HG03060 (cell line): ENCODE data around the gene TSPAN31.

Source experiments
- ATAC-seq: cut with Tn5 transposase; IDR thresholded peaks from one replicate; pipeline ENCODE4 v1.9.1; 2021; ENCODE audit warnings: low read depth, moderate number of reproducible peaks; ENCODE audit not compliant: unreplicated experiment

The TSPAN31 gene

DNA sequence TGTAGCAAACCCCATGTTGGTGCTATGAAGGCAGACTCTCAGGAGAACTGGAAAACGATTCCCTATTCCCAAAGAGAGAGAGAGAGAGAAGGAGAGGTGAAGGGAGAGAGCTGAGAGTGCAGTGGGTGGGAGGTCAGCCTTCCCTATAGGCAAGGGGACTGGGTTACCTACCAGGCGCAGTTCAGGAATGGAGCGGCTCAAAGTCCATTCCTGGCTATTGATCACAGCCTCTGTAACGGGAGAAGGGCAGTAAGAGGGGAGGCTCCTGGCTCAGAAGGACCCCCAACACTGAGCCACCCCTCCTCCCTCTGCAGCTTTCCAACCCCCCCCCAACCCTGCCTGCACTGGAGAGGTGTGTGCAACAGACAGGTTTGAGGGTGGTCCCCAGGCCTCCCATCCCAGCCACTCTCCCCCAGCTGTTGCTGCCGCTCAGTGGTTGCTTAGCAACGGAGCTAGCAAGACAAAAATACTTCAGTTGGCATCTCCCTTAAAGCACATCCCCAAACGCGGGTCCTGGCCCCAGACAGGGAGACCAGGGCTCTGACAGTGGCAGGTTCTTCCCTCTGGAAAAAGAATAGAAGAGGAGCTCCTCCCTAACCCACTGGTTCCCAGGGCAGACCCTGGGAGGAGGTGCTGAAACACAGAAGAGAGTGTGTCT, 9.5 kb upstream of the TSPAN31 start:
- no peak for ATAC-seq

DNA sequence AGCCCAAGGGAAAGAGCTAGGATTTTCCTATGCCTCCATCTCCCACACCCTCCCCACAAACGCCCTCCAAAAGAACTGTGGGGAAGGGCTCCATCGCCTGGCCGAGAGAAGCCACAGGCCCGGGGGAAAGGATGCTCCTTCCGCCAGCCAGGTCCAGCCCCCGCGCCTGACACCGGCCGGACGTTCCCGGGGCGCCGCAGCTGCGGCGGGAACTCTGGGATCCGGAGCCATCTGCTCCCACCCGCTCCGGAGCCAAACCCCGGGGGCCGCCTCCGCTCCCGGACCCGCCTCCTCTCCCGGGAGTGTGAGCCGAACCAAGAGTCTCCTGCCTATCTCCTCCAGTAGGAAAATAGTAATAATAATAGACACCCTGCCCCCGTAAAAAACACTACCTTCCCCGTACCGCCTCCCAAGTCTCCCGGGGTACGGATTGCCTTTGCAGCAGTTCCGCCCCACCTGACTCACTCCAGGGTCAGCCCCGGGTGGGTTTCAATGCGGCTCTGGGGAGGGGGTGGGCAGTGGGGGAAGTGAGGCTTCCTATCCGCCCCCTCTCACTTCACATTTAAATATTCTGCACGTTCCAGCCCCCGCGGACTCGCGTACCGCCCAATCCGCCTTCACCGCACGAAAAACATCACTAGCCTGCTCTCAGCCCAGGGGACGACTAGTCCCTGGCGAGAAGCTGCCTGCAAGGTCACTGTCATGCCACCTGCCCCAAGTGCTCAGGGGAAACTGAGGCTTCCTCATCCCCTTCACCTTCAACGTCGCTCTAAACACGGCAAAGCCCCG, 8.7 kb upstream of the TSPAN31 start:
- no peak for ATAC-seq

DNA sequence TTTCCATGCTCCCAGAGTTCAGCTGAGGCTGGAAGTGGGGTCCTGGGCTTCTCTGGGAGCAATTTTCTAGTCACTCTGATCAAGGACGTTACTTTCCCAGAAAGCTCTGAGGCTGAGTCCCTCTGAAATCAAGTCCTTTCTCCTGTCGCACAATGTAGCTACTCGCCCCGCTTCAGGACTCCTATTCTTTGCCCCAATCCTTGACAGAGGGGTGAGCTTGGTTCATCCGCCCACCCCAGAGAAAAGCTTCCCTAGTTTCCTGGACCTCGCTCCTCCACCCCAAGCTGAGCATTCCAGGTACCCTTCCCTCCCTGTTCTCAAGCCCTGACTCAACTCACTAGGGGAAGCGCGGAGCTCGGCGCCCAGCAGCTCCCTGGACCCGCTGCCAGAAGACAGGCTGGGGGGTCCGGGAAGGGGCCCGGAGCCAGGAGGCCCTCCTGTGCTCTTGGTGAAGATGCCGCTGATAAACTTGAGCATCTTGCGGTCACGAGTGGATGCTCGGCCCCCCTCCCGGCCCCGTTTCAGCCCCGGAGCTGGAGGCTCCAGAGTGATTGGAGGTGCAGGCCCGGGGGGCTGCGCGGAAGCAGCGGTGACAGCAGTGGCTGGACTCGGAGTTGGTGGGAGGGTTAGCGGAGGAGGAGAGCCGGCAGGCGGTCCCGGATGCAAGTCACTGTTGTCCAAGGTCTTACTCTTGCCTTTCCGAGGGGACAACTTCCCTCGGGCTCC, 7.9 kb upstream of the TSPAN31 start:
- no peak for ATAC-seq

DNA sequence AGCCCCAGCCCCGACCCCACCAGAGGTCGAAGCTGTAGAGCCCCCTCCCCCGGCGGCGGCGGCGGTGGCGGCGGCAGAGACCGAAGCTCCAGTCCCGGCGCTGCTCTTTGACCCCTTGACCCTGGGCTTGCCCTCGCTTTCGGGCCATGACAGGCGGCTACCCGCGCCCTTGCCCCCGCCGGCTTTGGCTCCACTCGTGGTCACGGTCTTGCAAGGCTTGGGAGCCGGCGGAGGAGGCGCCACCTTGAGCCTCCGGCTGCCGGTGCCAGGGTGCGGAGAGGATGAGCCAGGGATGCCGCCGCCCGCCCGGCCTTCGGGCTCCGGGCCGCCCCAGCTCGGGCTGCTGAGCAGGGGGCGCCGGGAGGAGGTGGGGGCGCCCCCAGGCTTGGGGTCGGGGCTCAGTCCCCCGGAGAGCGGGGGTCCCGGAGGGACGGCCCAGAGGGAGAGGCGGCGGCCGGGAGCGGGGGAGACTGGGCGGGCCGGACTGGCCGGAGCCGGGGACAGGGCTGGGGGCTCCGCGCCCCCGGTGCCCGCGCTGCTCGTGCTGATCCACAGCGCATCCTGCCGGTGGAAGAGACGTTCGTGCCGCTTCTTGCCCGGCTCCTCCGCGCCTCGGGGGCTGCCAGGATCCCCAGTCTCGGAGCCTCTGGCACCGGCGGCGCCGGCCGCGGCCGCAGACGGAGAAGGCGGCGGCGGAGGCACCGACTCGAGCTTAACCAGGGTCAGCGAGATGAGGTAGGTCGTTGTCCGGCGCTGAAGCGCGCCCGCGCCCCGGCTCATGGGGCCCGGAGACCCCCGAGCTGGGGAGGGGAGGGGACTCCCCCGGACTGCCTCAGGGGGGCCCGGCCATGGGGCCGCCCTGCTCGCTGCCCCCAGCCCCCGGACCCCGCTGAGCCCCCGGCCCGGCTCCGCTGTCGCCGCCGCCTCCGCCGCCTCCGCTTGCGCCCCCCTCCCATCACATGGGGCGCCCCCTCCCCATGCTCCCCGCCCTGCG, 7.1 kb upstream of the TSPAN31 start:
- ATAC-seq = no peak

DNA sequence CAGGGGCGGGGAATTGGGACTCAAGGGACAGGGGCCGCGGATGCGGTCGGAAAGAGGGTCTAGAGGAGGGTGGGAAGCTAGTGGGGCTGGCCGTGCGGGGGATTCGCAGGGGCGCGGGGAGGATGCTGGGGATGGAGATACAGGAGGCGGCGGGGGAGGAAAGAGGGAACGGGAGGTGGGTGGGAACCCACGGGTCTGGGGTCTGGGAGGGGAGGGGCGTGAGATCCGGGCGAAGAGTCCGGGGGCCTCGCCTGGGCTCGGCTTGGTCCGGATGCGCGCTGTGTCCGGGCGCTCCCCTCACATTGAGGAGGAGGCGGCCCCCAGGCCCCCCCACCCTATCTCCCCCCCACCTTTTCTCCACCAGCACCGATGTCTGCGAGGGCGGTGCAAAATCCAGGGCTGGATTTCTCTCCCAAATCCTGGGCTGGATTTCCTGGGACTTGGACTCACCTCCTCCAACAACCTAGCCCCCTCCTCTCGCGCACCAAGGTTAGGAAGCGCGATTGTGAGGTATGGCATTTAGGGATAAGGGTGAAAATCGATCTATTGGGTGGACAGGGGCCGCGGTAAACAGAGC, 6.1 kb upstream of the TSPAN31 start, which contains the start of gene AGAP2:
TSS of gene AGAP2 (minus strand) at position 82 of the 577 bp plus-strand sequence. CDS start 496 bp downstream, outside the sequence.
- no peak for ATAC-seq

DNA sequence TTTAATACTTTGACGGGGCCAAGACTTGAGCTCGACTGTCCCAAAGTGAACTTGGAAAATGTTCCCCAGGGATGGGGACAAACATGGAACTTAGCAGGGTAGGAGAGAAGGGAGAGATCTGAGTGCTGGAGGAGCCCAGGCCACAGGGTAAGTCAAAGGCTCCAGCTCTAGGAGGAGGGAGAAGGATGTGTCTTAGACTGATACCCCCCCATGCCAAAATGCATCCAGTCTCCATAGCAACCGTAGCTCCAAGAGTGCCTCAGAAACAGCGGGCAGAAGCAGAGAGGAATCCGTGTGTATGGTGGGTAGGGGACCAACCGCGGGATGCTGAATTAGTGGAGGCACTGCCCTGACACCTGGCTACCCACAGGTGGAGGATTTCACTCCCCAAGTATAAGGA, 5.5 kb upstream of the TSPAN31 start:
- no peak for ATAC-seq

DNA sequence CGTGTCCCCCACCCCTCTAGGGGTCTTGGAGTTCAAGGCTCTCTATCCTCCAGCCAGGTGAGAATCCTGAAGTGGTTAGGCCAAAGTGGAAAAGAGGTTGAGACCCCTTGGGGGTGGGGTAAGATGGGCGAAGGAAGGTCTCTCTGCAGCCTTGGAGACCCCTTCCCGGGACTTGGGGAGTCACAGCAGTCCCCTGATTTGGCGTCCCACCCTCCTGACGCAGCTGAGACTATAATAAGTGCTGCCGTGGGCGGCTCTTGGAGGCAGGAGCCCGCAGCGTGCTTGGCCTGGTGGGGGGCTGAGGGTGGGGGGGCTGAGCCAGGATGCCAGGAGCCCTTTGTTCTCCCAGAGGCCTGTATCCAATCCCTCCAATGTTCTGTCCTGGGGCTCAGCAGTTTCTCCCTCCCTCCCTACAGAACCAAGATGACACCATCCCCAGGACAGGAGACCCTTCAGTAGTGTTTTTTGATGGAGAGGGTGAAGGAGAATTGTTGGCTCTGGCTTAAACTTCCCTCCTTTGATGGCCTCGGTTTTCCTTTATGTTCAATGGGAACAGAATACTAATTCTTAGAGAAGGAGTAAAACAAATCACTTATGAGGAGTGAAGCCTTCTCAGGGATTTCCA, 4.8 kb upstream of the TSPAN31 start:
- ATAC-seq = no peak

DNA sequence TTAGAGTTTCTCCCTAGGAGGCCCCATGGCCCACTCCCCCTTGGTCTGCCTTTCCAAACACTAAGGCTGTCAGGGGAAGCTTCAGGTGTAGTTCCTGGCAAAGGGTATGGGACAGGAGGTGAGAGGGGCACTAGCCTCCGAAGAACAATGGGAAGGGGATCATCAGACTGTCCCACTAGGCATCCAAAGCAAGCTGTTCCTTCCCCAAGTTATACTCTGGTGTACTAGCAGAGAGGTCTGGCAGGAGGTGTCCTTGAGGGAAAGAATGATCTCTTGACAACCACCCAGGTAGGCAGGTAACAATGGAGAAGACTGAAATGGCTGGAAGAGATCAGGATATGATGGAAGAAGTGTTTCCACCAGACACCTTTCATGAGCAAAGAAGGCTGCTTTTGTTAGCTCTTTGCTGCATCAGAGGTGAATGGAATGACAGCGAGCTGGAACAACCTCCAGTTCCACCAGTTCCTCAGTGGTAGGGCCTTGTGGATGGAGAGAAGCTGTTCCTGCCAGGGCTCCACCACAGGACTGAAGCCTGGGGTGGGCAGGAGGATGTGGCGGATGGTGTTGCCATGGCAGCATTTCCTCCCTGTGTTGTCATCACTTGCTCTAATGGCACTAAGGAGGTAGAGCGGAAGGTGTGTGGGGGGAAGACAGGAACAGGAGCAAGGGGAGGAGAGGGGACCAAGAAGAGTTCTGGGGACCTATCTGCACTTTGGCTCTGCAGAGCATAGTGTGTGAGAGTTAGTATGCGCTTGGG, 4.0 kb upstream of the TSPAN31 start:
- ATAC-seq = peak; percentile 34

DNA sequence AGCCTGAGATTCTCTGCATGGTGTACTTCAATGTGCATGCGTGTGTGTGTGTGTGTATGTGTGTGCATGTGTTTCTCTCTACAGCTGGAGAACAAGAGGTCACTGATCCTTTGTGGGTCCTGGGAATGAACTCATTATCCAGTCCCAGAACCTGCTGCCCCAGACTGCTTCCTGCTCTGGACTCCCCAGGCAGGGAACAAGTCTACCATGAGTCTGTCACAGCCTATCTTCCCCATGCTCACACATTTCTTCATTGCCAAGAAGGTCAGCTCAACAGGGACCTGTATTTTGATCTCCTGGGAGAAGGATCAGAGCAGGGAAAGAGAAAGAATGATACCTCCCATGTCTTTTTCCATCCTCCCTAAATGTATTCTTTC, 3.4 kb upstream of the TSPAN31 start:
- no peak for ATAC-seq

DNA sequence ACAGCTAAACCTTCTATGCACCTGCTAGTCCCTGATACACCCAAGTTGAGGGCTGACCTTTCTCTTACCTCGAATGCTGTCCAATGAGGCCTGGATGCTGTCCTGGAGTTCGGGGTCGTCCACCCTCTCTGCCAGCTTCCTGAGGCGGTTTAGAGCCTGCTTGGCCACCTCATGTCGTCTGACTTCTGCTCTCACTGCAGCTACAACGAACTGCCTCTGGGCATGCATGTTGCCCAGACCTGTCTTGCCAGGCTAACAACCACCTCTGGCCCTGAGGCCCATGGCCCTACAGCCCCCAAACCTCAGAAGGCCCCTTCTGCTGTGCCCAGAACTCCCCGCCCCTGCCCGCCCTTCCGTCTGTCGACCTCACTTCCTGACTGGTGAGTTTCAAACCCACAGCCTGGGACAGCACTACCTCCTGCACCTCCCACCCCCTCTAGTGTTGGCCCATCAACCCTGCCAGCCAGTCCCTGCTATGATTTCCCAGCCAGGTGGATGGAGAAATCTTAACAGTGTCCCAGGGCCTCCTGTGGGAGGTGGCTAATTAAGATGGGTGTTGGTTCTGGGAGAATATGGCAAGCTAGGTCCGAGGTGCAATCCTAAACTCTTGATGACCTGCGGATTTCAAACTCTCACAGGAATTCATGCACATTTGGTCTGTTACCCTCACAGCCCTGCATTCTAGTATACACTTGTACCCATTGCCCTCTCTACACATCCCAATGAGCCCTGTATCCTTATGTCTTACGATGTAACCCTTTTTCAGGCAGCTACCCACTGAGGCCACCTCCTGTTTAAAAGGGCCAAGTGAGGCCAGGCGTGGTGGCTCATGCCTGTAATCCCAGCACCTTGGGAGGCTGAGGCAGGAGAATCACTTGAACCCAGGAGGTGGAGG, 2.7 kb upstream of the TSPAN31 start:
- peak; percentile 44 for ATAC-seq

DNA sequence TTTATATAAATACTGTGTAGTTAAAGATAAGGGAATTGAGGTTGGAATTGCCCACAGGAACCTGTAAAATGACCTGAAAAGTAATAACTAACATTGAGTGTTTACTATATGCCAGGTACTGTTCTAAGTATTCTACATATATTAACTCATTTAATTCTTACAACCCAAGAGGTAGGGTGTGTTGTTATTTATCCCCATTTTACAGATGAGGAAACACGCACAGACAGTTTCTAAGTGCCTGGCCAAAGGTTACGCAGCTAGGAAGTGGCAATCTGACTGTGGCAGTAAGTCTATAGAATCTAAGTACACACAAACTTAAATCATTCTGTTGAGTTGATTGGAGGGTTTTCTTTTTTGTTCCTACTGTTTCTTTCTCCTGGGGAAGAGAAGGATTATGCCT, 1.1 kb upstream of the TSPAN31 start:
- ATAC-seq = no peak

DNA sequence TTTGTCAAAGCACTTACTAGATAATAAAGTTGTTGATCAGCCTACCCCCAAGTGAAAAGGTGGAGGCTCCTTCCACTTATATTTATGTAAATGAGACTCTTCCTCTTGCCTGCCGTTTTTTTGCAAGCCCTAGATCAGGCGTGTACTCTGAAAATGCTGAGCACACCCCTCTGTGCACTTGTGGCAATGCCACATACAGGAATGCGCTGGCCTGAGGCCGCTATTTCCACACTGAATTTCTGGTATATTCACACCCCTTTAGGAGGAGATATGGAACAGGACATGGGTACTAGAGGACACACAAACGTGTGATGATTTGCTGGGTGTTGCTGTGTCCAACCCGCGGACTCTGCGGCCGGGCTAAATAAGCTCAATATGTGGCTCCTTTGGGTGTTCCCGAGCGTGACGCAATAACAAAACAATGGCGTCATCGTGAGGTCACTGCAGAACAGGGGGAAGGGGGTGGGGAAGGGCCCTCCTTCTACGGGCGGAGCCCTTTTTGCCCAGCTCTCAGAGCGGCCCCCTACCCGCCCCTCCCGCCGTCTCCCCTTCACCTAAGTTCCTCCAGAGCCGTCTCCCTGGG, 554 bp upstream of the TSPAN31 start:
- ATAC-seq = peak; percentile 3

DNA sequence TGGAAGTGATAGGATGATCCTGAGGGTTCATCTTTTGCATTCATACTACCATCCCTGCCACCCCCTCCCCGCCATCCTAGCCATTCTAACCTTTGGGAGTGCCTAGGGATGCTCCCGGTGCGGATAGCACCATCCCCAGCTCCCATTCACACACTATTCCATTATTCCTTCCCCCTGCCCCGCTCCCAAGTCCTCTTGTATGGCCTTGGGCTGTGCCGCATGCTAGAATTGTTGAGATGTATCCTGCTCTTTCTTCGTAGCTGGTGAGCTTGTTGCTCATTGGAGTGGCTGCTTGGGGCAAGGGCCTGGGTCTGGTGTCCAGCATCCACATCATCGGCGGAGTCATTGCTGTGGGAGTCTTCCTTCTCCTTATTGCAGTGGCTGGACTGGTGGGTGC, 644 bp downstream of the TSPAN31 start:
- no peak for ATAC-seq

DNA sequence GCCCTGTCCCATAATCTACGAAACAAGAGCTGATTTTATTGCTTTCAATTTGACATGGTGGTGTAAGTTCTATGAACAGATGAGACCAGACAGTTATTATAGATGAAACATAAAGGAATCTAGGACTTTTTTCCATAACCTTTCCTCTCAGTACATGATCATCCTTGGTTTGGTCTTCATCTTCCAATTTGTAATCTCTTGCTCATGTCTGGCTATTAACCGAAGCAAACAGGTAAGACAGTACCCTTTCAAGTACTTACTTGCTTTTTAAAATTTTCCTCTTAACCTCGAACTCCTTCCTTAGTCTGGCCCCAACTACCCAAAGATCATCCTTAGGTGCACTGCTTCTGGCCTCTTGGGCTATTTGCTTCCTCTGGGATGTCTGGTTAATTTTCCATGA, 1.2 kb downstream of the TSPAN31 start:
- no peak for ATAC-seq

DNA sequence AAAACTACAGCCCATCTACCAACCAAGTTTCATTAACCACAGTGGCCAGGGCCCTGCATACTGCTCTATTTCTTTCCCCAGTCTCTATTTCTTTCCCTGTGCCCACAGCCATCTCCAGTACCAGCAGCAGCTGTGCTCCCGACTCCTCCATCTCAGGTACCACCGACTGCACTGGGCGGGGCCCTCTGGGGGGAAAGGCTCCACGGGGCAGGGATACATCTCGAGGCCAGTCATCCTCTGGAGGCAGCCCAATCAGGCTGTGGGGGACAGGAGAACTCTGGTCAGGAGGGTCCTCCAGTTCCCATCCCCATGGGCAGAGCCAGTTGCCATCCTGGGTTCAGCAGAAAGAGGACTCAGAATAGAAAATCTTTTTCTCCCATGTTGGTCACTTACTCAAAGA, 4.2 kb downstream of the TSPAN31 start:
- no peak for ATAC-seq

DNA sequence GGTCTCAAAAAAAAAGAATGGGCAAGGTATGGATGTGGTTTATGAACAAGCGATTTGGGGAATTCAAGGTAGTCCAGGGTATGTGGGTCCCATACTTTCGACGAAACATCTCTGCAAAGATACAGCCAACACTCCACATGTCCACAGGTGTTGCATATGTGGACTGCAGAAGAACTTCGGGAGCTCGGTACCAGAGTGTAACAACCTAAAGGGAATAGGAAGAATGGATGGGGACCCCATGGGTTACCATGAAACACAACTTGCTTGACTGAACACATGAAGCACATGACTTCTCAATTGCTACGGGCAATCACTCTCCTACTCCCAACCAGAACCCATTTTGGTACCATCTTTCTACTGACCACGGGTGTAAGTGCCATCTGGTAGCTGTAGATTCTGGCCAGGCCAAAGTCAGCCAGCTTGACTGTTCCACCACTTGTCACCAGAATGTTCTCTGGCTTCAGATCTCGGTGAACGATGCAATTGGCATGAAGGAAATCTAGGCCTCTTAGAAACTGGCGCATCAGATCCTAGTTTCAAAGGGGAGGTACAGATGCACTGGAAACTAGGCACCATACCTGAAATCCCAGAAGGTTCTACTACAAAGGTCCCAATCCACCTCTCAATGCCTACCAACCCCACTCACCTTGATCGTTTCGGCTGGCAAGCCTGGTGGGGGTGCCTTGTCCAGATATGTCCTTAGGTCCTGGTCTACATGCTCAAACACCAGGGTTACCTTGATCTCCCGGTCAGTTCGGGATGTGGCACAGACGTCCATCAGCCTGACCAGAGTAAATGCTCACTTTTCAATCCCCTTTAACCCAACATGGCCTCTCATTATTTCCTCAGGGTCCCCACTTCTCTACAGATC, 6.0 kb downstream of the TSPAN31 start:
- no peak for ATAC-seq

DNA sequence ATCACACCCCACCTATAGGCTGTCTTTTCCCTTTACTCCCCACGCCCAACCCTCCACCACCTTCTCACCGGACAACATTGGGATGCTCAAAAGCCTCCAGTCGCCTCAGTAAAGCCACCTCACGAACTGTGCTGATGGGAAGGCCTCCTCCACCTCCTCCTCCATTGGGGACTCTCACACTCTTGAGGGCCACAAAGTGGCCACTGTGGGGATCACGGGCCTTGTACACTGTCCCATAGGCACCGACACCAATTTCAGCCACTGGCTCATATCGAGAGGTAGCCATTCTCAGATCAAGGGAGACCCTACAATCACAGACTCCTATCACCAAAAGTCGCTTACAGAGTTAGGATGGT, 6.6 kb downstream of the TSPAN31 start:
- ATAC-seq = no peak
